WTC11 (cell line): ENCODE data around the gene WDR64. TPM values are rescaled to one million over a fixed set of nuclear protein-coding genes. Genes with fewer than 3 reads are reported as not detected.

Source experiments
- ATAC-seq: fragments of 200-7000 bp; cut with Tn5 transposase; 2 replicates; pipeline ENCODE4 v1.10.0; 2021; ENCODE audit warnings: mild to moderate bottlenecking, moderate library complexity
- CTCF ChIA-PET: fragments of 300-600 bp; sonication (Branson Sonifier 250); formaldehyde crosslinking; loops from one replicate; lab custom pipeline; 2021; ENCODE audit warnings: antibody characterized with exemption; lab: Charles Lee
- POLR2A ChIA-PET: fragments of 350-600 bp; sonication (Branson Sonifier 250); formaldehyde crosslinking; loops from one replicate; lab custom pipeline; 2021; ENCODE audit warnings: antibody characterized with exemption; lab: Charles Lee
- DNase-seq: peaks from one replicate; pipeline ENCODE4 v3.0.0; 2021; ENCODE audit warnings: low spot score
- H3K27ac Mint-ChIP-seq: 2 replicates; pipeline ENCODE4 v1.8.0; 2021; ENCODE audit warnings: mixed read lengths
- H3K27me3 Mint-ChIP-seq: 2 replicates; pipeline ENCODE4 v1.8.0; 2021; ENCODE audit warnings: low read depth, mild to moderate bottlenecking, moderate library complexity, mixed read lengths
- H3K36me3 Mint-ChIP-seq: 2 replicates; pipeline ENCODE4 v1.8.0; 2021; ENCODE audit warnings: mixed read lengths
- H3K4me1 Mint-ChIP-seq: 2 replicates; pipeline ENCODE4 v1.8.0; 2022; ENCODE audit warnings: mixed read lengths
- H3K4me3 Mint-ChIP-seq: 2 replicates; pipeline ENCODE4 v1.8.0; 2021; ENCODE audit warnings: mild to moderate bottlenecking, moderate library complexity, mixed read lengths
- H3K9me3 Mint-ChIP-seq: 2 replicates; pipeline ENCODE4 v1.8.0; 2021; ENCODE audit warnings: mixed read lengths
- ATF2 ChIP-seq: sonication (generic); formaldehyde crosslinking; IDR thresholded peaks from 2 replicates; pipeline ENCODE4 v1.8.1; 2022; ENCODE audit warnings: low read depth, missing genetic modification reagents, borderline replicate concordance
- CDX4 ChIP-seq: fragments of 250-450 bp; sonication (Bioruptor Pico); IDR thresholded peaks from 2 replicates; pipeline ENCODE4 v1.9.0; 2021; ENCODE audit warnings: moderate library complexity, mild to moderate bottlenecking, inconsistent platforms, borderline replicate concordance
- CREM ChIP-seq: sonication (generic); formaldehyde crosslinking; IDR thresholded peaks from 2 replicates; pipeline ENCODE4 v1.8.1; 2022; ENCODE audit warnings: mild to moderate bottlenecking, missing genetic modification reagents, moderate library complexity
- E2F4 ChIP-seq: sonication (generic); formaldehyde crosslinking; IDR thresholded peaks from 2 replicates; pipeline ENCODE4 v1.8.1; 2022; ENCODE audit warnings: low read depth, mild to moderate bottlenecking, moderate library complexity, missing genetic modification reagents, borderline replicate concordance
- E2F5 ChIP-seq: sonication (generic); formaldehyde crosslinking; IDR thresholded peaks from 2 replicates; pipeline ENCODE4 v1.8.1; 2022; ENCODE audit warnings: mild to moderate bottlenecking, moderate library complexity, missing genetic modification reagents
- ETV6 ChIP-seq: sonication (generic); formaldehyde crosslinking; IDR thresholded peaks from 2 replicates; pipeline ENCODE4 v1.8.1; 2022; ENCODE audit warnings: mild to moderate bottlenecking, missing genetic modification reagents
- FOXK1 ChIP-seq: sonication (generic); formaldehyde crosslinking; IDR thresholded peaks from 2 replicates; pipeline ENCODE4 v1.8.0; 2022; ENCODE audit warnings: mild to moderate bottlenecking, moderate library complexity, missing genetic modification reagents
- FOXP1 ChIP-seq: sonication (generic); formaldehyde crosslinking; IDR thresholded peaks from 2 replicates; pipeline ENCODE4 v1.8.0; 2022; ENCODE audit warnings: missing genetic modification reagents, mild to moderate bottlenecking, moderate library complexity, borderline replicate concordance
- HMGA2 ChIP-seq: fragments of 250-450 bp; sonication (Bioruptor Pico); IDR thresholded peaks from 2 replicates; pipeline ENCODE4 v1.4.0; 2021; ENCODE audit warnings: mild to moderate bottlenecking, moderate library complexity
- IRF2 ChIP-seq: sonication (generic); formaldehyde crosslinking; IDR thresholded peaks from 2 replicates; pipeline ENCODE4 v1.8.0; 2022; ENCODE audit warnings: low read depth, missing genetic modification reagents, borderline replicate concordance
- MXD4 ChIP-seq: fragments of 250-450 bp; sonication (Bioruptor Pico); IDR thresholded peaks from 2 replicates; pipeline ENCODE4 v1.8.0; 2021; ENCODE audit warnings: mild to moderate bottlenecking, moderate library complexity, borderline replicate concordance
- NFATC4 ChIP-seq: fragments of 250-450 bp; sonication (Bioruptor Pico); IDR thresholded peaks from 2 replicates; pipeline ENCODE4 v1.9.0; 2021; ENCODE audit warnings: mild to moderate bottlenecking
- NFE2L1 ChIP-seq: sonication (generic); formaldehyde crosslinking; IDR thresholded peaks from 2 replicates; pipeline ENCODE4 v1.8.1; 2023; ENCODE audit warnings: missing genetic modification reagents
- NR1H2 ChIP-seq: sonication (generic); formaldehyde crosslinking; IDR thresholded peaks from 2 replicates; pipeline ENCODE4 v1.9.0; 2021; ENCODE audit warnings: mild to moderate bottlenecking, moderate library complexity, missing genetic modification reagents
- PRDM15 ChIP-seq: sonication (generic); formaldehyde crosslinking; IDR thresholded peaks from 2 replicates; pipeline ENCODE4 v1.8.0; 2022; ENCODE audit warnings: missing genetic modification reagents
- PREB ChIP-seq: sonication (generic); formaldehyde crosslinking; IDR thresholded peaks from 2 replicates; pipeline ENCODE4 v1.8.1; 2022; ENCODE audit warnings: mild to moderate bottlenecking, missing genetic modification reagents, moderate library complexity, borderline replicate concordance
- SP1 ChIP-seq: sonication (generic); formaldehyde crosslinking; conservative IDR thresholded peaks from 2 replicates; pipeline ENCODE4 v1.8.1; 2022; ENCODE audit warnings: missing genetic modification reagents
- ZMAT4 ChIP-seq: fragments of 250-450 bp; sonication (Bioruptor Pico); IDR thresholded peaks from 2 replicates; pipeline ENCODE4 v1.9.0; 2021; ENCODE audit warnings: mild to moderate bottlenecking
- ZNF138 ChIP-seq: sonication (generic); formaldehyde crosslinking; conservative IDR thresholded peaks from 2 replicates; pipeline ENCODE4 v1.8.1; 2022; ENCODE audit warnings: mild to moderate bottlenecking, moderate library complexity, missing genetic modification reagents
- ZNF423 ChIP-seq: fragments of 250-450 bp; sonication (Bioruptor Pico); IDR thresholded peaks from 2 replicates; pipeline ENCODE4 v2.1.2; 2022; ENCODE audit warnings: mild to moderate bottlenecking, moderate library complexity
- ZNF671 ChIP-seq: fragments of 250-450 bp; sonication (Bioruptor Pico); IDR thresholded peaks from 2 replicates; pipeline ENCODE4 v1.8.0; 2021; ENCODE audit warnings: mild to moderate bottlenecking
- total RNA-seq: library from RNA; stranded (reverse); gene quantifications from 3 replicates; pipeline ENCODE4 v1.2.3, GENCODE V29; 2021

The WDR64 gene
- total RNA-seq, 1 experiment from 2014 or later: not detected

- DNase-seq (no peak), ATAC-seq (no peak)
- Mint-ChIP-seq H3K27me3 (no peaks in the 10 kb centered on the region), H3K27ac (no peak overlapping the region), H3K4me3 (no peak overlapping the region), H3K4me1 (0 out of 2 replicates have a peak, but pooled peaks cover 7% of the 10 kb centered on the region), H3K9me3 (no peaks in the 10 kb centered on the region), H3K36me3 (no peaks in the 10 kb centered on the region)
- TF ChIP-seq IRF2 (CRISPR knock-in tag) (no peak), SP1 (CRISPR knock-in tag) (no peak), FOXP1 (CRISPR knock-in tag) (no peak), ZNF138 (no peak), NR1H2 (CRISPR knock-in tag) (no peak), PREB (CRISPR knock-in tag) (no peak), NFE2L1 (no peak), E2F4 (no peak)
- ChIA-PET CTCF (no interaction called here), POLR2A (no interaction called here)
These were observed 119.0 kb downstream of the WDR64 start for GRCh38 chr1:241771117-241771516.

GRCh38 chr1:241772932-241773500 is 120.9 kb downstream of the WDR64 start:
- 0 out of 2 replicates have a peak, but pooled peaks cover 2% of the 10 kb centered on the region for H3K4me1 Mint-ChIP-seq
- H3K4me3 Mint-ChIP-seq: no peak overlapping the region
- ChIA-PET POLR2A (no interaction called here), CTCF (no interaction called here)
- DNase-seq: no peak
- H3K27me3 Mint-ChIP-seq: no peaks in the 10 kb centered on the region
- H3K27ac Mint-ChIP-seq: no peak overlapping the region
- no peaks in the 10 kb centered on the region for H3K36me3 Mint-ChIP-seq
- H3K9me3 Mint-ChIP-seq: no peaks in the 10 kb centered on the region
- ATAC-seq: no peak
- TF ChIP-seq E2F5 (CRISPR knock-in tag) (no peak), HMGA2 (no peak)
- TF ChIP-seq, all 79 proteins: peak for 0

- ChIA-PET CTCF (no interaction called here), POLR2A (no interaction called here)
- Mint-ChIP-seq H3K4me1 (0 out of 2 replicates have a peak, but pooled peaks cover 3% of the 10 kb centered on the region), H3K27me3 (no peaks in the 10 kb centered on the region), H3K27ac (no peak overlapping the region), H3K9me3 (no peaks in the 10 kb centered on the region), H3K4me3 (no peak overlapping the region), H3K36me3 (no peaks in the 10 kb centered on the region)
- ATAC-seq (no peak), DNase-seq (no peak)
- TF ChIP-seq ZNF138 (no peak), ETV6 (CRISPR knock-in tag) (no peak), NFATC4 (CRISPR knock-in tag) (no peak), PRDM15 (CRISPR knock-in tag) (no peak), MXD4 (CRISPR knock-in tag) (no peak), ZMAT4 (CRISPR knock-in tag) (no peak), CDX4 (CRISPR knock-in tag) (no peak), IRF2 (CRISPR knock-in tag) (no peak), ATF2 (CRISPR knock-in tag) (no peak), FOXK1 (CRISPR knock-in tag) (no peak), ZNF423 (CRISPR knock-in tag) (no peak), CREM (no peak), ZNF671 (CRISPR knock-in tag) (no peak)
These were observed 121.9 kb downstream of the WDR64 start for GRCh38 chr1:241773991-241774390.
